ENCODE data around the gene PCARE.
A peak's percentile ranks its signal among the peaks of the same experiment; 100 is the strongest.

PCARE gene

GRCh38 chr2:29047083-29047845 is 27.1 kb downstream of the PCARE start:
- H3K9ac ChIP-seq (ENCODE audit: low read length), result no peak overlapping the region
- H3K9me3 ChIP-seq (ENCODE audit: control insufficient read depth, low read length), result no peaks in the 10 kb centered on the region
- DNase-seq (ENCODE audit: low read depth), result no peak
- H3K36me3 ChIP-seq (ENCODE audit: control insufficient read depth, insufficient read depth, low read length, severe bottlenecking), result no peaks in the 10 kb centered on the region
- H3K4me1 ChIP-seq (ENCODE audit: control insufficient read depth, insufficient read depth, low read length), result no peaks in the 10 kb centered on the region
- peaks cover 50% of the 10 kb centered on the region for H3K27me3 ChIP-seq (replicated peaks; ENCODE audit: control insufficient read depth, insufficient read depth, low read length)
- no peak overlapping the region for H3K4me3 ChIP-seq (ENCODE audit: low read length)

GRCh38 chr2:29046321-29046720 is 28.0 kb downstream of the PCARE start:
- no peak overlapping the region for H3K4me3 ChIP-seq (ENCODE audit: low read length)
- H3K27me3 ChIP-seq (replicated peaks; ENCODE audit: control insufficient read depth, insufficient read depth, low read length), result peaks cover 46% of the 10 kb centered on the region
- no peaks in the 10 kb centered on the region for H3K36me3 ChIP-seq (ENCODE audit: control insufficient read depth, insufficient read depth, low read length, severe bottlenecking)
- no peak for DNase-seq (ENCODE audit: low read depth)
- H3K4me1 ChIP-seq (ENCODE audit: control insufficient read depth, insufficient read depth, low read length), result no peaks in the 10 kb centered on the region
- no peak overlapping the region for H3K9ac ChIP-seq (ENCODE audit: low read length)
- H3K9me3 ChIP-seq (ENCODE audit: control insufficient read depth, low read length), result no peaks in the 10 kb centered on the region

- Histone ChIP-seq H3K4me3 (ENCODE audit: low read length) (no peak overlapping the region), H3K9ac (ENCODE audit: low read length) (no peak overlapping the region), H3K4me1 (ENCODE audit: control insufficient read depth, insufficient read depth, low read length) (no peaks in the 10 kb centered on the region), H3K9me3 (ENCODE audit: control insufficient read depth, low read length) (no peaks in the 10 kb centered on the region), H3K27me3 (replicated peaks; ENCODE audit: control insufficient read depth, insufficient read depth, low read length) (peaks cover 40% of the 10 kb centered on the region), H3K36me3 (ENCODE audit: control insufficient read depth, insufficient read depth, low read length, severe bottlenecking) (no peaks in the 10 kb centered on the region)
- DNase-seq (ENCODE audit: low read depth), result no peak
Measured at GRCh38 chr2:29044459-29044858, 29.9 kb downstream of the PCARE start.

DNA sequence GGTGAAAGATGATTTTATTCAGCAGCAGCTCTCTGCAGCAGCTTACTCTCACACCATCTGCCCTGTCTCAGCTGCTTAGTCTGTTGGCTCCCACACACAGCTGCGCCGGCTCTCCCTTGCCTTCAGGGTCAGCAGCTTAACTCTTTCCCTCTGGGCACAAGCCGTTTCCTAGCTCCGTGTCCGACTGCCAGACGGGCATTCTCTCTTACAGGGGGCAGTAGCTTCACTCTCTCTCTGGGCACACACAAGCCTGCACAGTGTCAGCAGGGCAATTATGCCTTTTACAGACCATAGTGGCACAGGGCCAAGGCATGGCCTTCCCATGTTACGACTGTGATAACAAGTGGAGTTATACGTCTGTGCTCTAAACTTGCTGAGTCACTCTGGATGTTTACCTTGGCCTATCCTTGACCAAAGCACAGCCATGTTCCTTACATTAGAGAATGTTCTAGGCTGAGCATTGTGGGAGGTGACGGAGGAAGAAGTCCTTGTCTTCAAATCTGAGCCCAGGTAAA is 31.7 kb downstream of the PCARE start:
- no peak overlapping the region for H3K4me3 ChIP-seq (ENCODE audit: low read length)
- H3K36me3 ChIP-seq (ENCODE audit: control insufficient read depth, insufficient read depth, low read length, severe bottlenecking), result no peaks in the 10 kb centered on the region
- no peaks in the 10 kb centered on the region for H3K4me1 ChIP-seq (ENCODE audit: control insufficient read depth, insufficient read depth, low read length)
- peaks cover 36% of the 10 kb centered on the region for H3K27me3 ChIP-seq (replicated peaks; ENCODE audit: control insufficient read depth, insufficient read depth, low read length)
- DNase-seq (ENCODE audit: low read depth), result peak; percentile 27
- no peak overlapping the region for H3K9ac ChIP-seq (ENCODE audit: low read length)
- H3K9me3 ChIP-seq (ENCODE audit: control insufficient read depth, low read length), result no peaks in the 10 kb centered on the region

- peaks cover 31% of the 10 kb centered on the region for H3K27me3 ChIP-seq (replicated peaks; ENCODE audit: control insufficient read depth, insufficient read depth, low read length)
Measured at GRCh38 chr2:29041161-29041660, 33.1 kb downstream of the PCARE start.

DNA sequence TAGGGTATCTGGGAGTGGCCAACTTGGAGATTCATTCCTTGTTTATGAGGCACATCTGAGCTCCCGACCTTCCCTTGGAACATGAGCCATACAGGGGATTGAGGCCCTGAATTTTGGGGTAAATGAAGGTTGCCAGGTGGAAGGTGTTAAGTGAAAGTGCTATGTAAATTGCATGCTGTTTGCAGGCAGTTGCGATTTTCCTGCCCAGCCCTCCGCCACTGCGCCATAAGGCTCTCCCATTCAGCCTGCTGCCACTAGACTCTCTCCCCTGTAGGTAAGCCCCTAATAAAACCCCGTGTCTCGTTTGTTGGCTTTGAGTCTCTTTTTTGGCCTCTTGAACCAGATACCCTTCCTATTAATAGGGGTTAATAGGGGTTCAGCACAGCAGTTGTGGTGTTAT is 33.8 kb downstream of the PCARE start:
- H3K9me3 ChIP-seq (ENCODE audit: control insufficient read depth, low read length), result no peaks in the 10 kb centered on the region
- no peak overlapping the region for H3K4me3 ChIP-seq (ENCODE audit: low read length)
- peaks cover 29% of the 10 kb centered on the region for H3K27me3 ChIP-seq (replicated peaks; ENCODE audit: control insufficient read depth, insufficient read depth, low read length)
- no peaks in the 10 kb centered on the region for H3K36me3 ChIP-seq (ENCODE audit: control insufficient read depth, insufficient read depth, low read length, severe bottlenecking)
- H3K9ac ChIP-seq (ENCODE audit: low read length), result no peak overlapping the region
- H3K4me1 ChIP-seq (ENCODE audit: control insufficient read depth, insufficient read depth, low read length), result no peaks in the 10 kb centered on the region
- DNase-seq (ENCODE audit: low read depth), result no peak

More at GRCh38 chr2:29041161-29041660, 33.1 kb downstream of the PCARE start:
- H3K4me3 ChIP-seq (ENCODE audit: low read length), result no peak overlapping the region
- H3K9ac ChIP-seq (ENCODE audit: low read length), result no peak overlapping the region
- no peaks in the 10 kb centered on the region for H3K9me3 ChIP-seq (ENCODE audit: control insufficient read depth, low read length)
- no peaks in the 10 kb centered on the region for H3K36me3 ChIP-seq (ENCODE audit: control insufficient read depth, insufficient read depth, low read length, severe bottlenecking)
- H3K4me1 ChIP-seq (ENCODE audit: control insufficient read depth, insufficient read depth, low read length), result no peaks in the 10 kb centered on the region
- no peak for DNase-seq (ENCODE audit: low read depth)

- Histone ChIP-seq H3K4me1 (ENCODE audit: control insufficient read depth, insufficient read depth, low read length) (no peaks in the 10 kb centered on the region), H3K36me3 (ENCODE audit: control insufficient read depth, insufficient read depth, low read length, severe bottlenecking) (no peaks in the 10 kb centered on the region), H3K9ac (ENCODE audit: low read length) (no peak overlapping the region), H3K9me3 (ENCODE audit: control insufficient read depth, low read length) (no peaks in the 10 kb centered on the region), H3K27me3 (replicated peaks; ENCODE audit: control insufficient read depth, insufficient read depth, low read length) (peaks cover 29% of the 10 kb centered on the region), H3K4me3 (ENCODE audit: low read length) (no peak overlapping the region)
- DNase-seq (ENCODE audit: low read depth), result peak; percentile 19
Measured at GRCh38 chr2:29039718-29040480, 34.4 kb downstream of the PCARE start.

DNA sequence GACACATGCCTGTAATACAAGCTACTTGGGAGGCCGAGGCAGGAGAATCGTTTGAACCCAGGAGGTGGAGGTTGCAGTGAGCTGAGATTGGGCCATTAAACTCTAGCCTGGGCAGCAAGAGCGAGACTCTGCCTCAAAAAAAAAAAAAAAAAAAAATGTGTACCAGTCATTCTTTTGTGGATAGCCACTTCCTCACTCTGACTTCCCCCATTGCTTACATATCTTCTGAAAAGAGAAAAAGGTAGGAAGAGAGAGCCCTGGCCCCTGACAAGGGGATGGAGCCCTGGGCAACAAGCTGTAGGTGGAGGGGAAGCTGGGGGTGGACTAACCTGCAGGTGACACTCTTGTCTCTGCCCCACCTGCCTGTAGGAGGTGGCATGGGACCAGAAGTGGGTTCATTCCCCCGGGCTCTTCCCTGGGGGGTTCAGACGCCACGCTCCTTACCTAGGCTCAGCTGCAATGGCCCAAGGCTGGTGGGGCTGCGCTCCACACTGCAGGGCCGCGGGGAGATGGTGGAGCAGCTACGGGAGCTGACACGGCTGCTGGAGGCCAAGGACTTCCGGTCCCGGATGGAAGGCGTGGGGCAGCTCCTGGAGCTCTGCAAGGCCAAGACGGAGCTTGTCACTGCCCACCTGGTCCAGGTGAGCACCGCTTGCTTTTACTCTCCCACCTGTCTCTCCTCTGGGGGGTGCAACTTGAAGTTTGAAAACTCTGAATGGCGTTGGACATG is 39.1 kb downstream of the PCARE start:
- no peak for DNase-seq (ENCODE audit: low read depth)
- no peak overlapping the region for H3K4me3 ChIP-seq (ENCODE audit: low read length)
- H3K9ac ChIP-seq (ENCODE audit: low read length), result no peak overlapping the region
- peaks cover 20% of the 10 kb centered on the region for H3K27me3 ChIP-seq (replicated peaks; ENCODE audit: control insufficient read depth, insufficient read depth, low read length)
- H3K4me1 ChIP-seq (ENCODE audit: control insufficient read depth, insufficient read depth, low read length), result no peaks in the 10 kb centered on the region
- no peaks in the 10 kb centered on the region for H3K36me3 ChIP-seq (ENCODE audit: control insufficient read depth, insufficient read depth, low read length, severe bottlenecking)
- H3K9me3 ChIP-seq (ENCODE audit: control insufficient read depth, low read length), result no peaks in the 10 kb centered on the region

DNA sequence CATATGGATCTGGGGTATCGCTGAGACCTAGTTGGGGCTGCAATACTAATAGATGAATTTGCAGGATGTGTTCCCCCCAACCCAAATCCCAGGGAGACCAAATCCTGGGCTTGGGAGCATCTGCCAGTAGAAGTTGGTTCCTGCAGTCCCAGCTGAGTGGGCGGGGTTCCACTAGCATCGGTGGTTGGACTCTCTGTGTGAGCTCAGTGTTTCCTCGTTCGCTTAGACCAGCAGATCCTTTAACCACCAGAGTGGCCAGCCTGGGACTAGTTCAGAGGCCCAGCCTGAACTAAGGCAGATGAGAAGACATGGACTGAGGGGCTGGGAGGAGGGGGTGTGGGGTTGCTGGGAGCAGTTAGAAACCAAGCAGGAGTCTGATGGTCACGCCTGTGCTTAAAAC is 40.7 kb downstream of the PCARE start:
- Histone ChIP-seq H3K9me3 (ENCODE audit: control insufficient read depth, low read length) (no peaks in the 10 kb centered on the region), H3K27me3 (replicated peaks; ENCODE audit: control insufficient read depth, insufficient read depth, low read length) (peaks cover 22% of the 10 kb centered on the region), H3K36me3 (ENCODE audit: control insufficient read depth, insufficient read depth, low read length, severe bottlenecking) (no peaks in the 10 kb centered on the region), H3K9ac (ENCODE audit: low read length) (no peak overlapping the region), H3K4me3 (ENCODE audit: low read length) (no peak overlapping the region), H3K4me1 (ENCODE audit: control insufficient read depth, insufficient read depth, low read length) (no peaks in the 10 kb centered on the region)
- no peak for DNase-seq (ENCODE audit: low read depth)

DNA sequence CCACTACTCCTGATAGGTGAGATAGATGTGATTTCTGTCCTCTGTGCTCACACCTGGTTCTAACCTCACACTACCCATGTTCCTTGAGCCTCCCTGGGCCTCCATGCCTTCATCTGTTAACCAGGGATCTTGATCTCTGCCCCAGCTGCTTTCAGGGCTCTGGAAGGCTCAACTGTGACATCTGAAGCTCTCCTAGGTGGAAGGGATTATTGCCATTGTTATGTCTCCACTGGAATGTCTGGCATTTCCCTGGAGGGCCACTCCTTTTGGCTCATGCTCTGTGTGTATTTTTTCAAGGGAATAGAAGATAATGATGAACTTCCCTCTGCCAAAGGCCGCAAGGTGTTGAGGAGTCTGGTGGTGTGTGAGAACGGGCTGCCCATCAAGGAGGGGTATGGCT is 41.2 kb downstream of the PCARE start:
- peak; percentile 17 for DNase-seq (ENCODE audit: low read depth)
- Histone ChIP-seq H3K9me3 (ENCODE audit: control insufficient read depth, low read length) (no peaks in the 10 kb centered on the region), H3K36me3 (ENCODE audit: control insufficient read depth, insufficient read depth, low read length, severe bottlenecking) (no peaks in the 10 kb centered on the region), H3K4me1 (ENCODE audit: control insufficient read depth, insufficient read depth, low read length) (no peaks in the 10 kb centered on the region), H3K4me3 (ENCODE audit: low read length) (no peak overlapping the region), H3K27me3 (replicated peaks; ENCODE audit: control insufficient read depth, insufficient read depth, low read length) (peaks cover 23% of the 10 kb centered on the region), H3K9ac (ENCODE audit: low read length) (no peak overlapping the region)

GRCh38 chr2:29032189-29032588 is 42.1 kb downstream of the PCARE start:
- no peaks in the 10 kb centered on the region for H3K36me3 ChIP-seq (ENCODE audit: control insufficient read depth, insufficient read depth, low read length, severe bottlenecking)
- peaks cover 32% of the 10 kb centered on the region for H3K27me3 ChIP-seq (replicated peaks; ENCODE audit: control insufficient read depth, insufficient read depth, low read length)
- no peaks in the 10 kb centered on the region for H3K4me1 ChIP-seq (ENCODE audit: control insufficient read depth, insufficient read depth, low read length)
- no peak for DNase-seq (ENCODE audit: low read depth)
- H3K9me3 ChIP-seq (ENCODE audit: control insufficient read depth, low read length), result no peaks in the 10 kb centered on the region
- no peak overlapping the region for H3K4me3 ChIP-seq (ENCODE audit: low read length)
- no peak overlapping the region for H3K9ac ChIP-seq (ENCODE audit: low read length)
